T-helper 2 cell treated with Interferon-gamma antibody and Interleukin-4, amounts not matched to agents 100 ng/mL and 5 ng/mL, for 36 hours (primary cell): ENCODE measurements around the gene OR2G3. TPM values are rescaled to one million over a fixed set of nuclear protein-coding genes. Genes with fewer than 3 reads are reported as not detected.

ENCODE experiments used
- intact Hi-C: fragments of 100-400 bp; cut with micrococcal nuclease; formaldehyde crosslinking; loops from one replicate; pipeline ENCODE4 v1.15.1; 2023
- total RNA-seq: library from RNA; stranded (reverse); gene quantifications from 2 replicates; pipeline ENCODE4 v1.2.3, GENCODE V29; 2022

OR2G3 gene
- total RNA-seq, result not detected in 2 replicates

- intact Hi-C loops, result no loop called here
These were observed at the start of gene OR2G3 for GRCh38 chr1:247605286-247605685. TSS of gene OR2G3 (plus strand) at chr1:247605586. CDS start at chr1:247605586, 0 bp downstream.

DNA sequence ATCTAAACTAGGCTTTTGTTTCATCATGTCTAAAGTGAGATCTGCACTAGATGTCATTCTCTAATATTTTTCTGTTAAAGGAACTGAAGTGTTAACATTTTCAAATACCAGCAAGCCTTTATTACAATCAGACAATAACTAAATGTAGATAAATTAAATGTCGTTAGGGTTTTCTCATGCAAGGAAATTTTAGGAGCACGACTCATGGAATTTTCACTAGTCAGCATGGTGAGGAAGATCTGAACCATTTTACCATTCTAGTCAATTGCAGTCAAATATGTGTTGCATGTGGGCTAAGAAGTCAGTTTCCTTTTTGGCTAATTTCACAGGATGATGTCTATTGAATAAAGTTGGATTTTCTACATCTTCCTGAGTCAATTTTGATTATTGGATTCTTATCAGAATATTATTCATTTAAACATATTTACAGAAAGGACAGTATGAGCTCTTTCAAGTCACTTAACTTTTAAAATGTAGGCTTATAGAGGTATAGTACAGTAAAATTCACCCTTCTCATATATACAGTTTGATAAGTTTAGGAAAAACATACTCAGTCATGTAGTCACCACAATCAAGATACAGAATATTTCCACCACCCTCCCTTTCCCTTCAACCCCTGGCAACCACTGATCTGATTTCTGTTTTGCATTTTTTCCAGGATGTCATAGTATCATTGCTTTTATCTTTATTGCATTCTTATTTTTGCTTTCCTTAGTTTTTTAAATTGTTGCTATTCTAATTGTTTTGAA lies 47.3 kb upstream of the OR2G3 start:
- intact Hi-C loops, result no loop called here

DNA sequence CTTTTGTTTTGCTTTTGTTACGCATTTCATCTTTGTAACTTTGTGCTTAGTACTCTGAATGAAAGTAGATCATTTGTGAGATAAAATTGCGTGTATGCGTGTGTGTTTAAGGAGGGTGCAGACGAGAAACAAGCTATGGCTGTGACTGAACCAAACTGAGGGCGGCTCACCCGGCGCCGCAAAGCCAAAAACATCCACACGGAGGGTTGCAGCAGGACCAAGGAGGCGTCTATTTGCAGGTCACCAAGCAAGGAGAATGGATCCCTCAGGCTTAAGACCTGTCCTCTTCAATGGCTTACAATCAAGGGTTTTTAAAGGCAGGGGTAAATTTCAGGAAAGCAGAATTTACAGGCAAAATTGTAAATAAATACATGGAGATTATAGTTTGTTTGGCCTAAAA lies 43.7 kb upstream of the OR2G3 start:
- intact Hi-C loops, result no loop called here

DNA sequence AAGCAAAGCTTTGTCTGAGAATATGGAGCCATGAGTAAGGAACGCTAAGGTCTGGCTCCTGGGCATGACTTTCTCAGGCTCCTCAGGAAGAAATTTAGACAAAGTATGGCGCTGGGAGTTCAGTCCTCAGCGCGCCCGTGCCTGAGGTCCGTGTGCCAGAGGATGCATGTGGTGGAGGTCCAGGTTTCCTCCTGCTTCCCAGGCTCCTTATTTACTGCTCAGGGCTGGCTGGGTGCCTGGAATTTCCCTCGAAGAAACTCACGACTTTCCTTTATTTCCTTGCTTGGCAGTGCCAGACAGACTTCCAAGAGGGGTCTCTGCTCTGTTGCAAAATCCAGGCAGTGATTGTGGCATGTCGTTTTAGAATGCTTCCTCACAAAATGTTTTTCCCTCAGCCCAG lies 43.2 kb upstream of the OR2G3 start:
- intact Hi-C loops, result no loop called here

GRCh38 chr1:247574236-247574635 lies 31.1 kb upstream of the OR2G3 start:
- intact Hi-C loops, result no loop called here

DNA sequence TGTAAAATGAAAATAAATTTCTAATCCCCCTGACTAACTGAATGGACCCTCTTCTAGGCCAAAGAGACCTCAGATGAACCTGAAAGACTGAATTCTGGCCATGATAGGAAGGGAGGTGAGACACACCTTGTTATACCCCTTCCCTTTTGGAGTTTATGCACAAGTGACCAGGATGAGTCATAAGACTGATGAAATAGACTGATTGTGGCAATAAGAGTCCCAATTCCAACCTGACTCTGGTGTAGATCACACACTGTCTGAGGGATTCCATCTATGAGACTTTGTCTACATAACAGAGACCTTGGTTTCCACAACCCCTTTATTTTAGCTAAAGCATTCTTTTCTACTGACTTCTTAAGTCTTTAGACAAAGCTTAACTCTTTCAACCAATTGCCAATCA lies 30.7 kb upstream of the OR2G3 start:
- intact Hi-C loops, result no loop called here

GRCh38 chr1:247576514-247576913 lies 28.9 kb upstream of the OR2G3 start:
- intact Hi-C loops, result loop anchor here (1.0 kb wide), 2 partner anchors 186 to 204 kb away; no protein-coding TSS in a partner anchor

DNA sequence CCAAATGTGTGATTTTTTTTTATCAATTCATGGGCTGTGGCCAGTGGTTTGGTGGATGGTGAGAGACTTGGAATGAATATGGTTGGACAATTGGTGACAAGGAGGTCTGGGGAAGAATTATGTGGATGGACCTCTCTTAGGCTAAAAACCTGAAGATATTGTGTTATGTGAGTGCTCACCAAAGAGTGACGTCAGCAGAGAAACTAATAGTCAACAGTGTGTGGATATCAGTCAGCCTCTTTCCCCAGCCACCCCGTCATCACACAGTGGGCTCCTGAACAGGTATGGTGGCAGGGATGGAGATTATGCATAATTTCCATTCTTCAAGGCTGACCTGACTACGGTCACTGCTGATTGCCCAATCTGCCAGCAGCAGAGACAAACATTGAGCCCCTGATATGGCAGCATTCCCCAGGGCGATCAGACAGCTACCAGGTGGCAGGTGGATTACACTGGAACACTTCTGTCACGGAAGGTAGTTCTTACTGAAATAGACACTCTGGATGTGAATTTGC lies 26.4 kb upstream of the OR2G3 start:
- intact Hi-C loops, result no loop called here

GRCh38 chr1:247588060-247588459 lies 17.3 kb upstream of the OR2G3 start, which contains the start of gene OR2G2:
TSS of gene OR2G2 (plus strand) at chr1:247588360. CDS start at chr1:247588360, 0 bp downstream.
- intact Hi-C loops, result no loop called here

DNA sequence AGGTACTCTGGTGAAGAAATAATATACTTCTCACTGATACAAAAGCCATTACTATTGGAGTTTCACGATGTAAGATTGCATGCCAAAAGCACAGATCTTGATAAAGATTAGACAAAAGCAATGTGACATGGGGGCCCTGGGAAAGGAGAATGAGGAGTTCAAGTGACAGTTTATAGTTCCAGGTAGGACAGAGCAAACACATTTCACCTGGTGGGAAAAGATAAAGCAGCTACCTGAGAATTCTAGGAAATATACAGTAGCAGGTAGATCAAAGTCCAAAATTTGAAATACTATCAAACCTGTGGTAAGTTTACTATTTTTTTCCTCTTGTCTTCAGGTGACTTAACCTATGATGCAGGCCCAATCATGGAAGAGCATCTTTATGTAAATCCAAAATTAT lies 8.0 kb downstream of the OR2G3 start:
- intact Hi-C loops, result no loop called here

GRCh38 chr1:247614625-247615024 lies 9.2 kb downstream of the OR2G3 start:
- intact Hi-C loops, result no loop called here

GRCh38 chr1:247627951-247628350 lies 22.6 kb downstream of the OR2G3 start:
- intact Hi-C loops, result no loop called here

GRCh38 chr1:247638011-247638410 lies 32.6 kb downstream of the OR2G3 start:
- intact Hi-C loops, result no loop called here

- intact Hi-C loops, result no loop called here
These were observed 33.4 kb downstream of the OR2G3 start for GRCh38 chr1:247638781-247639180.

DNA sequence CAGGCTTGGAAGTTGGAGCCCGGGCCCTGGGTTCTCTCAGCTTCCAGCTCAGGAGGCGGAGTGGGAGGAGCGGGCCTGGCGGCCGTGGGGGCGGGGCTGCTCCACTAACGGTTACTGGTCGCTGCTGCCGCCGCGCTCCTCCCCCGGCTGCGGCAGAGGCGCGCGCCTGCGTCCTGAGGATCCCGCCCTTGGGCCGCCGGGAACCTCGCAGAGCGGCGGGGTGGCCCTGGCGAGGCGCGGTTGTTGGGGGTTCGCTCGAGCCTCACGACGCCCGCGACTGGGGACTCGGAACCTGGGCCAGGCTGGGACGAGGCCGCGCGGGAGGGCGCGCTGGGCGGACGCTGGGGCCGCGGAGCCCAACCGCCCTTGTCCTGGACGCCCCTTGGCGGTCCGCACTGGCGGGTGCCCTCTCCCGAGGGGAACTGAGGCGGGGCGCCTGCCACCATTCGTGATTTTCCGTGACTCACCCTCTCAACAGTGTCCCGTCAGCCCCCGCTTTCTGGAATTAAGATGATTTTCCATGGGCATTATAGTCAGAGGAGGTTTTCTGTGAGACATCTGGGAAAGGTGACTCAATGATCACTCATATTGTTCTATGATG lies 34.1 kb downstream of the OR2G3 start:
- intact Hi-C loops, result no loop called here

DNA sequence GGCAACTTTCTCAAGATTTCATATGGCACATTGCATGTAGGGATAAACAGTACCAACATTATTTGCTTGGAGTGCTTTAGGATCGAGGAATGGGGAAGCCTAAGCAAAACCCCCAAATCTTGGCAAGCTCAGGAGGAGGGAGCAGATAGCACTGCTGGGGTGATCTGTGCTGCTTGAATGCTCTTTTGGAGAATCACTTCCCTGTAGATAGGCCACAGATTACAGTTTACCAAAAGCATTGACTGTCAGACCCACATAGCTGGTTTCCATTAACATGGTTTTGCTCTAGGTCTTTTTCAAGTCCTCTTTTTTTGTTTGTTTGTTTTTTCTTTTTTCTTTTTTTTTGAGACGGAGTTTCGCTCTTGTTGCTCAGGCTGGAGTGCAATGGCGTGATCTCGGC lies 37.4 kb downstream of the OR2G3 start:
- intact Hi-C loops, result no loop called here

GRCh38 chr1:247646867-247647266 lies 41.5 kb downstream of the OR2G3 start:
- intact Hi-C loops, result no loop called here

DNA sequence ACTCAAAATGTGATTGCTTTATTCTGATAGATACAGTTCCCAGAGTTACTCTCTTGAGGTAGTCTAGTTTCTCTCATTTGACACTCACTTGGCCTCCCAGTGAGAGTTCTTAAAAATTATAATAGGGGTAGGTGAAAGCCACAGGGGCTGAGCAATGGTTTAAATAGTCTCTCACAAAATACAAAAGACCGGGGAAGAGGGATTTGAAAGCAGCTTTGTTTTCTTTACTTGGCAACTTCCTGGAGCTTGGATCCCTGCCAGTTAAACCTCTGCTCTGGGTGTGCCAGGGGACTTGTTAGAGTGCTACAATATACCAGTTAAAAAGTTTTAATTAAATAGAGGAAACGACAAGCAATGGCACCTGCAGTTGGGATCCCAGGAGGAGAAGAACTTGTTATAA lies 42.5 kb downstream of the OR2G3 start:
- intact Hi-C loops, result no loop called here

- intact Hi-C loops, result no loop called here
These were observed 47.7 kb downstream of the OR2G3 start for GRCh38 chr1:247653040-247653439.
